Ishikawa (cell line): Measurements from ENCODE around the gene CNOT2.

Source experiments
- CEBPB ChIP-seq: IDR thresholded peaks from 2 replicates; pipeline ENCODE4 v1.6.1; 2012
- CREB1 ChIP-seq: IDR thresholded peaks from 2 replicates; pipeline ENCODE4 v1.6.1; 2012; ENCODE audit warnings: low read depth
- EGR1 ChIP-seq: IDR thresholded peaks from 2 replicates; pipeline ENCODE4 v1.6.1; 2012
- EP300 ChIP-seq: IDR thresholded peaks from 2 replicates; pipeline ENCODE4 v1.6.1; 2012; ENCODE audit warnings: borderline replicate concordance
- FOXM1 ChIP-seq: IDR thresholded peaks from 2 replicates; pipeline ENCODE4 v1.6.1; 2012; ENCODE audit warnings: low read depth, borderline replicate concordance
- NFIC ChIP-seq: IDR thresholded peaks from 2 replicates; pipeline ENCODE4 v1.6.1; 2012
- RAD21 ChIP-seq: IDR thresholded peaks from 2 replicates; pipeline ENCODE4 v1.6.1; 2012; ENCODE audit warnings: low read depth
- TAF1 ChIP-seq: IDR thresholded peaks from 2 replicates; pipeline ENCODE4 v1.6.1; 2012; ENCODE audit warnings: low read depth, mild to moderate bottlenecking
- TCF12 ChIP-seq: IDR thresholded peaks from 2 replicates; pipeline ENCODE4 v1.6.1; 2012; ENCODE audit warnings: low read depth
- TEAD4 ChIP-seq: IDR thresholded peaks from 2 replicates; pipeline ENCODE4 v1.6.1; 2012
- YY1 ChIP-seq: IDR thresholded peaks from 2 replicates; pipeline ENCODE4 v1.6.1; 2012; ENCODE audit warnings: low read depth
- ZBTB7A ChIP-seq: IDR thresholded peaks from 2 replicates; pipeline ENCODE4 v1.6.1; 2012; ENCODE audit warnings: low read depth
- TF ChIP-seq, protein P1 (sequence below): IDR thresholded peaks from 2 replicates; pipeline ENCODE4 v1.6.1; 2012; ENCODE audit warnings: low read depth, mild to moderate bottlenecking
- TF ChIP-seq, protein P2 (sequence below): IDR thresholded peaks from 2 replicates; pipeline ENCODE4 v1.6.1; 2012
- TF ChIP-seq, protein P3 (sequence below): IDR thresholded peaks from 2 replicates; pipeline ENCODE4 v1.6.1; 2012

CNOT2 gene

DNA sequence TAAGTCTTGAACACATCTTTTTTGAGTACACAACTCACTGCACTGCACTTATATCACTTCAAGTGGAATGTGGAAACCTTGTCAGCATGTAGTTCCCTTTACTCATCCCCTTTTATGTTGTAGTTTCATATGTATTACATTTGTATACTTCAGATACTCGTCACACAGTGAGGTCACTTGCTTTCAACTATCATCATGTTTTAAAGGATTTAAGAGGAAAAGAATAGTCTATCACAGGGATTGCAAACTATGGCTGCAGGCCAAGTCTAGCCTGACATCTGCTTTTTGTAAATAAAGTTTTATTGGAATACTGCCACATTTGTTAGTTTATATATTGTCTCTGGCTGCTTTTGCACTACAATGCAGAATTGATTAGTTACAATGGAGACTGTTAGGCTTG lies 24.3 kb downstream of the CNOT2 start:
- TF ChIP-seq NFIC (no peak), CREB1 (no peak), EGR1 (no peak), RAD21 (no peak), TCF12 (no peak), FOXM1 (no peak), ZBTB7A (no peak), TEAD4 (no peak), TAF1 (no peak), YY1 (no peak)
- TF ChIP-seq, protein P1, sequence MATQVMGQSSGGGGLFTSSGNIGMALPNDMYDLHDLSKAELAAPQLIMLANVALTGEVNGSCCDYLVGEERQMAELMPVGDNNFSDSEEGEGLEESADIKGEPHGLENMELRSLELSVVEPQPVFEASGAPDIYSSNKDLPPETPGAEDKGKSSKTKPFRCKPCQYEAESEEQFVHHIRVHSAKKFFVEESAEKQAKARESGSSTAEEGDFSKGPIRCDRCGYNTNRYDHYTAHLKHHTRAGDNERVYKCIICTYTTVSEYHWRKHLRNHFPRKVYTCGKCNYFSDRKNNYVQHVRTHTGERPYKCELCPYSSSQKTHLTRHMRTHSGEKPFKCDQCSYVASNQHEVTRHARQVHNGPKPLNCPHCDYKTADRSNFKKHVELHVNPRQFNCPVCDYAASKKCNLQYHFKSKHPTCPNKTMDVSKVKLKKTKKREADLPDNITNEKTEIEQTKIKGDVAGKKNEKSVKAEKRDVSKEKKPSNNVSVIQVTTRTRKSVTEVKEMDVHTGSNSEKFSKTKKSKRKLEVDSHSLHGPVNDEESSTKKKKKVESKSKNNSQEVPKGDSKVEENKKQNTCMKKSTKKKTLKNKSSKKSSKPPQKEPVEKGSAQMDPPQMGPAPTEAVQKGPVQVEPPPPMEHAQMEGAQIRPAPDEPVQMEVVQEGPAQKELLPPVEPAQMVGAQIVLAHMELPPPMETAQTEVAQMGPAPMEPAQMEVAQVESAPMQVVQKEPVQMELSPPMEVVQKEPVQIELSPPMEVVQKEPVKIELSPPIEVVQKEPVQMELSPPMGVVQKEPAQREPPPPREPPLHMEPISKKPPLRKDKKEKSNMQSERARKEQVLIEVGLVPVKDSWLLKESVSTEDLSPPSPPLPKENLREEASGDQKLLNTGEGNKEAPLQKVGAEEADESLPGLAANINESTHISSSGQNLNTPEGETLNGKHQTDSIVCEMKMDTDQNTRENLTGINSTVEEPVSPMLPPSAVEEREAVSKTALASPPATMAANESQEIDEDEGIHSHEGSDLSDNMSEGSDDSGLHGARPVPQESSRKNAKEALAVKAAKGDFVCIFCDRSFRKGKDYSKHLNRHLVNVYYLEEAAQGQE: no peak
- TF ChIP-seq, protein P2, sequence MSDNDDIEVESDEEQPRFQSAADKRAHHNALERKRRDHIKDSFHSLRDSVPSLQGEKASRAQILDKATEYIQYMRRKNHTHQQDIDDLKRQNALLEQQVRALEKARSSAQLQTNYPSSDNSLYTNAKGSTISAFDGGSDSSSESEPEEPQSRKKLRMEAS: no peak
- TF ChIP-seq, protein P3, sequence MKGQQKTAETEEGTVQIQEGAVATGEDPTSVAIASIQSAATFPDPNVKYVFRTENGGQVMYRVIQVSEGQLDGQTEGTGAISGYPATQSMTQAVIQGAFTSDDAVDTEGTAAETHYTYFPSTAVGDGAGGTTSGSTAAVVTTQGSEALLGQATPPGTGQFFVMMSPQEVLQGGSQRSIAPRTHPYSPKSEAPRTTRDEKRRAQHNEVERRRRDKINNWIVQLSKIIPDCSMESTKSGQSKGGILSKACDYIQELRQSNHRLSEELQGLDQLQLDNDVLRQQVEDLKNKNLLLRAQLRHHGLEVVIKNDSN: no peak

DNA sequence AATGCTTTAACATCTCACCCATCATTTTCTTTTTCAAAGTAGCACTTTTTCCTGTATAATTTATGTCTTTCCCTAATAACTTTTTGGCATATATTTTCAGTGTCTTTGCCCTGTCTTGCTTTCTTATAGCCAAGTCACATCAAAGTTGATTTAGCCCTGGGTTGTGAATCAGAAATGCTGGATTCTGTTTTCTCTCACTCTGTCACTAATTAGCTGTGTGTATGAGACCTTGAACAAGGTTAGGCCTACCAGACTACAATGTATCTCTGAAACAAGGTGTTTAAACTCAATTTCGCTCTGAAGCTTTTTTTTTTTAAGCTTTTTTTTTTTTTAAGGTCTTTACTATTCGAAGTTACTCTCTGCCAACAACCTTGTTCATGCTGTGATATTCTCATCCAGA lies 25.7 kb downstream of the CNOT2 start:
- TF ChIP-seq, protein P1: no peak
- TF ChIP-seq CEBPB (no peak), ZBTB7A (no peak), NFIC (no peak)

DNA sequence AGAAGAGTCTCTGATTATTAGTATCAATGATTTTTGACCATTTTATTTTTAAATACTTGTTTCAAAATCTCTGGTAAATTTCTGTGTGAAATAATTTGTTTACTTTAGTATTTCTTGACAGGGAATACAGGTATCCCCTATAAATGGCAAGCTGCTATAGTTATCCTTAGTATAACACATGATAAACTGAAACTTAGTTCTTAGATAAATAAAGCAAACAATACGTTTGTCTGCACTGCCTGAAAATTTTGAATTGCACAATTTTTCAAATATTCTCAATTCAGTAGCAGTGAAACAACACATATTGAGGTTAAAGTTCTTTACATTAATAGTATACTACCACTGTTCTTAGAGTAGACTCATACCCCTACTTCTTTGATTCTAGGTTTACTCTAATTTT lies 26.9 kb downstream of the CNOT2 start:
- TF ChIP-seq TCF12: no peak
- TF ChIP-seq, protein P2: no peak

DNA sequence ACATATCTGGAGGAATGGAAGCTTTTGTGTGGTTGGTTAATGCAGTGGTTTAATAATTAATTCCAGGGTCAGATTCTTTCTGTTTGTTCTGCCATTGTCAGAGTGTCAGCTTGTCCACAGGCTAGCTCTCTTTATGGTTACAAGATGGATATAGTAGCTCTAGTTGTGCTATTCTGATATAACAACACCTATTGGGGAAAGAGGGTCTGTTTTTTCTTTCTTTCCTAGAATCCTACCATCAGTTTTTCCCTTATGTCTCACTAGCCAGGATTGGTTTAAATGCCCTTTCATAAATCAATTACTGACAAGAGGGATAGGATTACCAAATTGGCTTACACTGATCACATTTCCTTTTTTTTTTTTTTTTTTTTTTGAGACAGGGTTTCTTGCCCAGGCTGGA lies 27.8 kb downstream of the CNOT2 start:
- TF ChIP-seq CREB1 (no peak), FOXM1 (no peak), NFIC (no peak), EP300 (no peak), CEBPB (no peak), EGR1 (no peak), YY1 (no peak)

DNA sequence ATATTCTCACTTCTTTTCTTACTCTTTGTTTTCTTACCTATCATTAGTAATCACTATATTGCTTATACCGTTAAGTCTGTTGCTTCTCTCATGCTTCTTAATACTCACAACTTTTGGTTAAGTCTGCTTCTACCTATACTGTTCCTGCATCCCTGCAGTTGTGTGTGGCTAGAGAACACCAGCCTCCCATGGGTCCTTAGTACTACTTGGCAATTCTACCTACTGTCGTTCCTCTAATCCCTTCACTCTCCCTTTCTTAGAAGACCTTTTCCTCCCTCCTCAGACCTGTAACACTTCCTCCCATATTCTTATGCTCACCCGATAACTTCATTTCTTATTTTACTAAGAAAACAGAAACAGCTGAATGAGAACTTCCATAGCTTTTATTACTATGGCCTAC lies 29.3 kb downstream of the CNOT2 start:
- TF ChIP-seq ZBTB7A: no peak
- TF ChIP-seq, protein P3: no peak
- TF ChIP-seq TEAD4: no peak
- no peak for TF ChIP-seq NFIC
- TF ChIP-seq RAD21: no peak
- TF ChIP-seq TAF1: no peak
- TF ChIP-seq, protein P2: no peak
- no peak for TF ChIP-seq EGR1
- TF ChIP-seq FOXM1: no peak
- TF ChIP-seq CREB1: no peak
- no peak for TF ChIP-seq YY1

DNA sequence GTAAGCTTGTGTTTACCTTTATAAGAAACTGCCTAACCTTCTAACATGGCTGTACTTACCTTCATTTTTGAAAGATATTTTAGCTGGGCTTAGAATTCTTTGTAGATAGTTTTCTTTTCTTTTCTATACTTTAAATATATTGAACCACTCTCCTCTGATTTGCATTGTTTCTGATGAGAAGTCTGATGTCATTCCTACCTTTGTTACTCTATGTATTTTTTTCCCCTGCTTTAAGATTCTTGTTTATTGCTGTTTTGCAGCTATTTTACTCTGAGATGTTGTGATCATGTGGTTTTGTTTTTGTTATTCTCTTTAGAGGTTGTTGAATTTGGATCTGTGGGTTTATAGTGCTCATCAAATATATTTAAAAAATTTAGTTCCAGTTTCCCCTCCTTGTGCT lies 31.8 kb downstream of the CNOT2 start:
- TF ChIP-seq, protein P1: no peak
- TF ChIP-seq TAF1 (no peak), NFIC (no peak), TCF12 (no peak), CREB1 (no peak), YY1 (no peak), ZBTB7A (no peak), TEAD4 (no peak), RAD21 (no peak), FOXM1 (no peak), EP300 (no peak), CEBPB (no peak), EGR1 (no peak)
- TF ChIP-seq, protein P2: no peak
- TF ChIP-seq, protein P3: no peak
